Measurements from ENCODE around the gene QKI. TPM values are rescaled to one million over a fixed set of nuclear protein-coding genes. Genes with fewer than 3 reads are reported as not detected.

QKI gene
- total and polyA plus RNA-seq, 10 of the 15 experiments (the other 5 are each of a cell fraction or from before 2014, with no cell fraction given): 4.7 to 72.5 (median 38.9) TPM

DNA sequence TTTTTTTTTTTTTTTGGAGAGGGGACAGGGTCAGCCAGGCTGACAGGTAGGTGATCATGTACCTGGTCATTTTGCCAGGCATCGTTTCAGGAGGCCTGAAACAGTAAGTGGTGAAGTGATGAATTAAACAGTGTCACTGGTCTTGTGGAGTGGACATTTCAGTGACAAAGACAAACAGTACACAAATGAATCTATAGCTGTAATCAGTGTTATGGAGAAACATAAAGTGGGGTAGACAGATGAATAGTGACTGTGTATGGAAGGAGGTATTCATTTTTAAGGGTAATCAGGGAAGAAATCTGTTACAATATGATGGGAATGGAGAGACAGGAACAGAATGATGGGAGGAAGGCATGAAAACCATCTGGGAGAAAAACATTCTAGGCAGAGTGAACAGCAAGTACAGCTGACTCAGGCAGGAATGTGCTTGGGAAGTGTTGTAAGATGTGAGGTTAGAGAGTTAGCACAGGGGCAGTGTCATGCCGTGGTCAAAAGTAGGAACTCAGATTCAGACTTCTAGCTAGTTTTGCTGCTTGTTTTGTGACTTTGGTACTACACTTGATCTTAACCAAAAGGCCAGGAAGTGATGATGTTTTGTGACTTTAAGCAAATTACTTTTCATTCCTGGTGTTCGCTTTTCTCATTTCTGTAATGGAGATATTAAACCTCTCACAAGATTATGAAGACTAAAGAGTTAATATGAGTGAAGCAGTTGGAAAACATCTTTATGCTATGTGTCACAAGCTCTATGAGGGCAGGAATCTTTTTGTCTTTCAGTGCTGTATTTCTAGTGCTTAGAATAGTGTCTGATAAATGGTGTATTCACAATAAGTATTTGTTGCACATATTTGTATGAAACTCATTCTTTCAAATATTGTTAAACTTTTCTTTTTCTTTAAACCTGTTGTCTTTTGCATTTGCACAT, 43.4 kb downstream of the QKI start:
- CTCF ChIA-PET: interaction anchor here (0.7 kb wide), 1 partner anchor 12 kb away, joined by 3 read pairs; no protein-coding TSS in a partner anchor
- RAD21 ChIA-PET (ENCODE audit: unreplicated experiment): no interaction called here
- intact Hi-C loops (cut with micrococcal nuclease; ENCODE audit: unreplicated experiment) (no loop called here), in situ Hi-C loops (cut with MboI) (no loop called here)
- Histone ChIP-seq H3K4me1 (ENCODE audit: control insufficient read depth, insufficient read depth, low read length) (peaks cover 25% of the 10 kb centered on the region), H4K20me1 (ENCODE audit: control insufficient read depth, insufficient read depth) (no peaks in the 10 kb centered on the region), H3K36me3 (ENCODE audit: control insufficient read depth in 2 of 2, insufficient read depth in 2 of 2, low read length in 1 of 2) (peaks cover 1 to 6% of the 10 kb centered on the region in 2 experiments; a peak in 2 of 4 replicates), H2AFZ (ENCODE audit: control insufficient read depth, low read depth, low read length) (no peak overlapping the region), H3K79me2 (ENCODE audit: control insufficient read depth, insufficient read depth, low read length) (peaks cover 77% of the 10 kb centered on the region), H3K9ac (ENCODE audit: control insufficient read depth, insufficient read depth, low read length) (peak overlapping the region; percentile 12; the same call in 1 of the 2 replicates), H3K27me3 (replicated peaks in 1 of 2; ENCODE audit: control insufficient read depth in 2 of 2, insufficient read depth in 2 of 2, low read length in 1 of 2) (no peaks in the 10 kb centered on the region), H3K4me3 (no peak overlapping the region; the same call in 1 of the 2 replicates), H3K27ac (ENCODE audit: control insufficient read depth, insufficient read depth) (peak overlapping the region; percentile 49), H3K4me2 (ENCODE audit: control insufficient read depth, insufficient read depth) (peak overlapping the region; percentile 51), H3K9me3 (replicated peaks; ENCODE audit: control insufficient read depth, insufficient read depth, low read length) (no peaks in the 10 kb centered on the region; the same call in 2 of the 3 replicates)
- TF ChIP-seq CHD2 (IDR thresholded peaks at IDR 0.05; ENCODE audit: borderline replicate concordance, low read depth, low read length) (no peak), EED (IDR thresholded peaks at IDR 0.05; ENCODE audit: low read depth) (no peak), BHLHE40 (IDR thresholded peaks at IDR 0.05; ENCODE audit: borderline replicate concordance in 1 of 2, low read depth in 2 of 2, low read length in 1 of 2) (no peak), BMI1 (IDR thresholded peaks at IDR 0.05; ENCODE audit: borderline replicate concordance) (no peak)
- TF ChIP-seq, protein P1, sequence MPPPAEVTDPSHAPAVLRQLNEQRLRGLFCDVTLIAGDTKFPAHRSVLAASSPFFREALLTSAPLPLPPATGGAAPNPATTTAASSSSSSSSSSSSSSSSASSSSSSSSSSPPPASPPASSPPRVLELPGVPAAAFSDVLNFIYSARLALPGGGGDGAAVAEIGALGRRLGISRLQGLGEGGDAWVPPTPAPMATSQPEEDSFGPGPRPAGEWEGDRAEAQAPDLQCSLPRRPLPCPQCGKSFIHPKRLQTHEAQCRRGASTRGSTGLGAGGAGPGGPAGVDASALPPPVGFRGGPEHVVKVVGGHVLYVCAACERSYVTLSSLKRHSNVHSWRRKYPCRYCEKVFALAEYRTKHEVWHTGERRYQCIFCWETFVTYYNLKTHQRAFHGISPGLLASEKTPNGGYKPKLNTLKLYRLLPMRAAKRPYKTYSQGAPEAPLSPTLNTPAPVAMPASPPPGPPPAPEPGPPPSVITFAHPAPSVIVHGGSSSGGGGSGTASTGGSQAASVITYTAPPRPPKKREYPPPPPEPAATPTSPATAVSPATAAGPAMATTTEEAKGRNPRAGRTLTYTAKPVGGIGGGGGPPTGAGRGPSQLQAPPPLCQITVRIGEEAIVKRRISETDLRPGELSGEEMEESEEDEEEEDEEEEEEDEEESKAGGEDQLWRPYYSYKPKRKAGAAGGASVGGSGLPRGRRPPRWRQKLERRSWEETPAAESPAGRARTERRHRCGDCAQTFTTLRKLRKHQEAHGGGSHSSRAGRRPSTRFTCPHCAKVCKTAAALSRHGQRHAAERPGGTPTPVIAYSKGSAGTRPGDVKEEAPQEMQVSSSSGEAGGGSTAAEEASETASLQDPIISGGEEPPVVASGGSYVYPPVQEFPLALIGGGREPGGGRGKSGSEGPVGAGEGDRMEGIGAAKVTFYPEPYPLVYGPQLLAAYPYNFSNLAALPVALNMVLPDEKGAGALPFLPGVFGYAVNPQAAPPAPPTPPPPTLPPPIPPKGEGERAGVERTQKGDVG (CRISPR knock-in tag; IDR thresholded peaks at IDR 0.05): no peak
- SMC1A ChIA-PET (ENCODE audit: uncharacterized antibody, unreplicated experiment): interaction anchor here (0.8 to 1.6 kb wide), 4 partner anchors 9 to 21 kb away, joined by 3 to 6 read pairs (median 3); no protein-coding TSS in a partner anchor
- POLR2A ChIA-PET: no interaction called here
- DNase-seq (ENCODE audit: low read depth, low spot score) (no peak), ATAC-seq (peak; percentile 33), FAIRE-seq (no peak)
- BruUV-seq (replicated peaks): no TSS peak
- 64% methylated on average over 3 of the region's 3 CpGs for WGBS (ENCODE audit: insufficient coverage, insufficient replicate concordance, low lambda C conversion rate, missing lambda C conversion rate)
